ENCODE data around the gene DNM2.
A peak's percentile ranks its signal among the peaks of the same experiment; 100 is the strongest.
"Not testable (repeated sequence)": the region's sequence is repeated elsewhere in the genome, so short reads cannot be mapped to it uniquely, and the experiment has no call there.

Gene DNM2

GRCh38 chr19:10717356-10718204 lies at the start of gene DNM2:
Gene DNM2 (plus strand): TSS chr19:10718079. CDS start chr19:10718243, 164 bp downstream.
- DNase-seq (ENCODE audit: low spot score) = peak; percentile 98

- DNase-seq (ENCODE audit: low spot score) = no peak
These were observed 48.6 kb upstream of the DNM2 start for GRCh38 chr19:10669246-10669645.

GRCh38 chr19:10670182-10670581 lies 47.7 kb upstream of the DNM2 start:
- no peak for DNase-seq (ENCODE audit: low spot score)

GRCh38 chr19:10670876-10671804 lies 46.7 kb upstream of the DNM2 start:
- DNase-seq (ENCODE audit: low spot score) = no peak

- not testable (repeated sequence) for DNase-seq (ENCODE audit: low spot score)
These were observed 46.0 kb upstream of the DNM2 start for GRCh38 chr19:10671922-10672321.

GRCh38 chr19:10675214-10675613 lies 42.7 kb upstream of the DNM2 start:
- not testable (repeated sequence) for DNase-seq (ENCODE audit: low spot score)

GRCh38 chr19:10677751-10678150 lies 40.1 kb upstream of the DNM2 start:
- no peak for DNase-seq (ENCODE audit: low spot score)

- no peak for DNase-seq (ENCODE audit: low spot score)
These were observed 39.1 kb upstream of the DNM2 start for GRCh38 chr19:10678813-10679212.

- DNase-seq (ENCODE audit: low spot score) = no peak
These were observed 38.1 kb upstream of the DNM2 start for GRCh38 chr19:10679743-10680142.

- DNase-seq (ENCODE audit: low spot score) = no peak
These were observed 37.2 kb upstream of the DNM2 start for GRCh38 chr19:10680545-10681135.

- DNase-seq (ENCODE audit: low spot score) = no peak
These were observed 36.2 kb upstream of the DNM2 start for GRCh38 chr19:10681658-10682057.

GRCh38 chr19:10682397-10683063 lies 35.3 kb upstream of the DNM2 start:
- DNase-seq (ENCODE audit: low spot score) = no peak

- DNase-seq (ENCODE audit: low spot score) = no peak
These were observed 34.8 kb upstream of the DNM2 start for GRCh38 chr19:10683064-10683426.

- no peak for DNase-seq (ENCODE audit: low spot score)
These were observed 34.3 kb upstream of the DNM2 start for GRCh38 chr19:10683582-10683981.

GRCh38 chr19:10685210-10685609 lies 32.7 kb upstream of the DNM2 start:
- DNase-seq (ENCODE audit: low spot score) = no peak

- DNase-seq (ENCODE audit: low spot score) = no peak
These were observed 31.7 kb upstream of the DNM2 start for GRCh38 chr19:10686193-10686592.

- no peak for DNase-seq (ENCODE audit: low spot score)
These were observed 31.0 kb upstream of the DNM2 start for GRCh38 chr19:10686661-10687517.

GRCh38 chr19:10687518-10688288 lies 30.2 kb upstream of the DNM2 start:
- no peak for DNase-seq (ENCODE audit: low spot score)

GRCh38 chr19:10688545-10689280 lies 29.2 kb upstream of the DNM2 start:
- no peak for DNase-seq (ENCODE audit: low spot score)

Data from germinal center (tissue), 1 donor.